ENCODE measurements around the gene SLC25A25.
"Not testable (repeated sequence)": the region's sequence is repeated elsewhere in the genome, so short reads cannot be mapped to it uniquely, and the experiment has no call there.

SLC25A25 gene

GRCh38 chr9:128127990-128128835, 60.2 kb downstream of the SLC25A25 start:
- DNase-seq: peak; percentile 91 to 92

- DNase-seq: no peak
Measured at GRCh38 chr9:128128836-128129590, 61.0 kb downstream of the SLC25A25 start.

- DNase-seq: not testable (repeated sequence)
Measured at GRCh38 chr9:128129976-128130590, 62.1 kb downstream of the SLC25A25 start.

- not testable (repeated sequence) for DNase-seq
Measured at GRCh38 chr9:128130651-128131050, 62.6 kb downstream of the SLC25A25 start.

GRCh38 chr9:128131346-128131745, 63.3 kb downstream of the SLC25A25 start:
- DNase-seq: not testable (repeated sequence)

GRCh38 chr9:128132139-128132538, 64.1 kb downstream of the SLC25A25 start:
- DNase-seq: not testable (repeated sequence)

- DNase-seq: not testable (repeated sequence)
Measured at GRCh38 chr9:128135561-128135960, 67.5 kb downstream of the SLC25A25 start.

- no peak for DNase-seq
Measured at GRCh38 chr9:128136816-128137793, 69.1 kb downstream of the SLC25A25 start.

- no peak for DNase-seq
Measured at GRCh38 chr9:128138001-128138400, 70.0 kb downstream of the SLC25A25 start.

GRCh38 chr9:128139621-128140020, 71.6 kb downstream of the SLC25A25 start:
- no peak for DNase-seq

- DNase-seq: no peak
Measured at GRCh38 chr9:128141604-128142003, 73.6 kb downstream of the SLC25A25 start.

GRCh38 chr9:128142061-128142460, 74.0 kb downstream of the SLC25A25 start:
- no peak for DNase-seq

- no peak for DNase-seq
Measured at GRCh38 chr9:128142596-128142995, 74.6 kb downstream of the SLC25A25 start.

- DNase-seq: no peak
Measured at GRCh38 chr9:128143525-128144238, 75.7 kb downstream of the SLC25A25 start.

- no peak for DNase-seq
Measured at GRCh38 chr9:128144239-128145181, 76.5 kb downstream of the SLC25A25 start.

- no peak for DNase-seq
Measured at GRCh38 chr9:128145536-128145935, 77.5 kb downstream of the SLC25A25 start.

- DNase-seq: no peak
Measured at GRCh38 chr9:128145951-128146351, 77.9 kb downstream of the SLC25A25 start.

GRCh38 chr9:128146591-128147120, 78.6 kb downstream of the SLC25A25 start:
- no peak for DNase-seq

GRCh38 chr9:128148509-128149000, 80.5 kb downstream of the SLC25A25 start:
- no peak for DNase-seq

Data from hippocampal formation (tissue), 2 donors.